Esophagus squamous epithelium (tissue), 5 donors: ENCODE results near the gene NKD1. TPM values are rescaled to one million over a fixed set of nuclear protein-coding genes. Genes with fewer than 3 reads are reported as not detected.
A peak's percentile ranks its signal among the peaks of the same experiment; 100 is the strongest.

Experiments
- DNase-seq: peaks from one replicate; lab custom pipeline; 2025; lab: John Stamatoyannopoulos, UW
- H3K27ac ChIP-seq, 4 donors: fragments of 200-600 bp; sonication (generic); one replicate each; pipeline ENCODE4 v1.5.1; 2016 to 2019; ENCODE audit warnings: mild to moderate bottlenecking in 1 of 4
- H3K27me3 ChIP-seq, 4 donors: fragments of 200-600 bp; sonication (generic); 1 replicate in 3 of 4; 2 replicates in 1 of 4; pipeline versions ENCODE4 v1.5.1 to v1.6.0; 2017 to 2021; ENCODE audit warnings: antibody characterized with exemption in 1 of 4
- H3K36me3 ChIP-seq, 3 donors: fragments of 200-600 bp; sonication (generic); one replicate each; pipeline ENCODE4 v1.5.1; 2016 to 2019
- H3K4me1 ChIP-seq, 3 donors: fragments of 200-600 bp; sonication (generic); one replicate each; pipeline ENCODE4 v1.5.1; 2017 to 2019
- H3K4me3 ChIP-seq, 4 donors: fragments of 200-600 bp; sonication (generic); 1 replicate in 3 of 4; 2 replicates in 1 of 4; pipeline ENCODE4 v1.5.1; 2016 to 2019; ENCODE audit warnings: mild to moderate bottlenecking in 2 of 4, moderate library complexity in 1 of 4
- H3K9me3 ChIP-seq, 3 donors: fragments of 200-600 bp; sonication (generic); one replicate each; pipeline ENCODE4 v1.5.1; 2016 to 2019
- CTCF ChIP-seq, 6 experiments: fragments of 450-650 bp in 4 of 6; fragments of 200-600 bp in 2 of 6; sonication (generic) in 2 of 6; IDR thresholded peaks; one replicate each; pipeline ENCODE4 v1.5.1; 2016 to 2019; ENCODE audit warnings: antibody characterized with exemption in 6 of 6, mild to moderate bottlenecking in 4 of 6, moderate library complexity in 4 of 6
- POLR2A ChIP-seq, 4 donors: fragments of 450-650 bp; IDR thresholded peaks; one replicate each; pipeline ENCODE4 v1.6.1; 2017; ENCODE audit warnings: antibody characterized with exemption in 4 of 4, mild to moderate bottlenecking in 4 of 4, moderate library complexity in 3 of 4
- WGBS, 2 donors: methylation state at CpG; one replicate each; pipeline ENCODE4 v1.1.5; 2018; 5-methylcytosine and 5-hydroxymethylcytosine counted together
- intact Hi-C: fragments of 100-400 bp; cut with DNase I; formaldehyde crosslinking; loops from one replicate; pipeline ENCODE4 v1.15.0; 2022
- total RNA-seq, 4 donors: library from RNA; depleted of rRNA; stranded (reverse); fragments of >200 nt; gene quantifications; one replicate each; pipeline ENCODE4 v1.1.0, GENCODE V29; 2016
- donor health status: DM: yes; HTN: yes; CAD: no.

Gene NKD1
- total RNA-seq, 4 donors from 2014 or later = 1.1 to 10.5 (median 3.1) TPM

GRCh38 chr16:50540711-50541007, 7.5 kb upstream of the NKD1 start:
- intact Hi-C loops = no loop called here
- Histone ChIP-seq H3K36me3 (no peaks in the 10 kb centered on the region), H3K4me3 (no peak overlapping the region), H3K27me3 (peaks cover 0 to 18% (median 0%) of the 10 kb centered on the region in 4 donors), H3K27ac (no peak overlapping the region), H3K4me1 (no peaks in the 10 kb centered on the region), H3K9me3 (no peaks in the 10 kb centered on the region)
- TF ChIP-seq POLR2A (IDR thresholded peaks at IDR 0.05) = no peak
- TF ChIP-seq CTCF (IDR thresholded peaks at IDR 0.05) = no peak
- WGBS, 2 donors = 92 to 99% methylated on average over 3 of the region's 3 CpGs
- no peak for DNase-seq

GRCh38 chr16:50542703-50543102, 5.5 kb upstream of the NKD1 start:
- TF ChIP-seq CTCF (IDR thresholded peaks at IDR 0.05) (no peak), POLR2A (IDR thresholded peaks at IDR 0.05) (no peak)
- Histone ChIP-seq H3K4me1 (peaks cover 2 to 8% (median 6%) of the 10 kb centered on the region in 3 donors), H3K27ac (no peak overlapping the region), H3K9me3 (no peaks in the 10 kb centered on the region), H3K27me3 (peaks cover 0 to 30% (median 0%) of the 10 kb centered on the region in 4 donors), H3K4me3 (no peak overlapping the region), H3K36me3 (no peaks in the 10 kb centered on the region)
- 68 to 73% methylated on average over 3 of the region's 3 CpGs for WGBS, 2 donors
- intact Hi-C loops = no loop called here
- no peak for DNase-seq

- Histone ChIP-seq H3K27me3 (peaks cover 0 to 45% (median 0%) of the 10 kb centered on the region in 4 donors), H3K36me3 (no peaks in the 10 kb centered on the region), H3K27ac (no peak overlapping the region), H3K9me3 (no peaks in the 10 kb centered on the region), H3K4me1 (peaks cover 13 to 27% (median 16%) of the 10 kb centered on the region in 3 donors), H3K4me3 (no peak overlapping the region)
- intact Hi-C loops = no loop called here
- whole genome bisulfite sequencing, 2 donors = 75 to 78% methylated on average over 2 of the region's 2 CpGs
- DNase-seq = no peak
- no peak for TF ChIP-seq CTCF (IDR thresholded peaks at IDR 0.05)
- TF ChIP-seq POLR2A (IDR thresholded peaks at IDR 0.05) = no peak
Observed at GRCh38 chr16:50546125-50546524, 2.1 kb upstream of the NKD1 start.

- intact Hi-C loops = no loop called here
- 1 to 21% methylated on average over 2 to 26 of the region's 50 CpGs for WGBS, 2 donors
- TF ChIP-seq CTCF (IDR thresholded peaks at IDR 0.05) (peak in 4 of 6 experiments; percentile 15 to 22 (median 18)), POLR2A (IDR thresholded peaks at IDR 0.05) (no peak)
- H3K27me3 ChIP-seq = peaks cover 0 to 45% (median 0%) of the 10 kb centered on the region in 4 donors
- H3K4me3 ChIP-seq = peak overlapping the region; percentile 59 to 91 (median 83)
- no peaks in the 10 kb centered on the region for H3K9me3 ChIP-seq
- H3K27ac ChIP-seq = peak overlapping the region; percentile 68 to 89 (median 76)
- DNase-seq = no peak
- peaks cover 13 to 27% (median 16%) of the 10 kb centered on the region in 3 donors for H3K4me1 ChIP-seq
- H3K36me3 ChIP-seq = no peaks in the 10 kb centered on the region
Observed at GRCh38 chr16:50547340-50548124, 664 bp upstream of the NKD1 start.

GRCh38 chr16:50548909-50549560, 839 bp downstream of the NKD1 start:
- peaks cover 0 to 43% (median 0%) of the 10 kb centered on the region in 4 donors for H3K27me3 ChIP-seq
- H3K36me3 ChIP-seq = no peaks in the 10 kb centered on the region
- intact Hi-C loops = no loop called here
- no peak for DNase-seq
- TF ChIP-seq CTCF (IDR thresholded peaks at IDR 0.05) = no peak
- no peak for TF ChIP-seq POLR2A (IDR thresholded peaks at IDR 0.05)
- H3K9me3 ChIP-seq = no peaks in the 10 kb centered on the region
- H3K4me3 ChIP-seq = peak overlapping the region; percentile 59 to 91 (median 83)
- WGBS, 2 donors = 23 to 31% methylated on average over 23 to 45 of the region's 46 CpGs
- H3K4me1 ChIP-seq = peaks cover 16 to 27% (median 16%) of the 10 kb centered on the region in 3 donors
- peak overlapping the region; percentile 74 to 89 (median 78) for H3K27ac ChIP-seq
